GM13977 (cell line): Measurements from ENCODE around the gene TNIP1.

Experiments used
- DNase-seq: peaks from one replicate; pipeline ENCODE4 v3.0.0; 2012; ENCODE audit warnings: low spot score
- CTCF ChIP-seq: IDR thresholded peaks from 2 replicates; pipeline ENCODE4 v1.5.1; 2012; ENCODE audit warnings: mild to moderate bottlenecking, control low read depth; ENCODE audit not compliant: insufficient read depth; ENCODE audit errors: extremely low read depth, missing control alignments
- in situ Hi-C: fragments of 300-500 bp; cut with MboI; formaldehyde crosslinking; loops from one replicate; pipeline ENCODE4 v1.12.0; 2022; ENCODE audit warnings: low sequenced_read_pairs, low pct_unique_long_range_greater_than_20kb, mixed read lengths, inconsistent platforms; ENCODE audit not compliant: unreplicated experiment

The TNIP1 gene

GRCh38 chr5:151033217-151033934, 47.5 kb downstream of the TNIP1 start:
- TF ChIP-seq CTCF, result no peak
- in situ Hi-C loops, result no loop called here
- no peak for DNase-seq

- DNase-seq, result no peak
- TF ChIP-seq CTCF, result no peak
- in situ Hi-C loops, result no loop called here
Observed at GRCh38 chr5:151031554-151031953, 49.3 kb downstream of the TNIP1 start.

- no peak for TF ChIP-seq CTCF
- in situ Hi-C loops, result no loop called here
- DNase-seq, result no peak
Observed at GRCh38 chr5:151030379-151030778, 50.5 kb downstream of the TNIP1 start.

DNA sequence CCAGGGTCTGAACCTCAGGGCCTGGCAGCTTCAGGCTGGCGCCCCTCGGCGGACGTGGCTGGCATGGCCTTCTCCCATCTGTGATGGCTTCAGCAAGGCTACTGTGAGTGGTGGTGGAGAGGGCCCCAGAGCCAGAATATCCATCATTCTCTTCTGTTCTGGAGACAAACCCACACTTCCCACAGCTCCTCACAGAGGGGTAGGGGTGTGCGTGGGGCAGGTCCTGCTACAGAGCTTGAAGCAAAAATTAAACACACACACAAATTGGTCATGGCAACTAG, 50.8 kb downstream of the TNIP1 start:
- in situ Hi-C loops, result no loop called here
- DNase-seq, result no peak
- no peak for TF ChIP-seq CTCF

DNA sequence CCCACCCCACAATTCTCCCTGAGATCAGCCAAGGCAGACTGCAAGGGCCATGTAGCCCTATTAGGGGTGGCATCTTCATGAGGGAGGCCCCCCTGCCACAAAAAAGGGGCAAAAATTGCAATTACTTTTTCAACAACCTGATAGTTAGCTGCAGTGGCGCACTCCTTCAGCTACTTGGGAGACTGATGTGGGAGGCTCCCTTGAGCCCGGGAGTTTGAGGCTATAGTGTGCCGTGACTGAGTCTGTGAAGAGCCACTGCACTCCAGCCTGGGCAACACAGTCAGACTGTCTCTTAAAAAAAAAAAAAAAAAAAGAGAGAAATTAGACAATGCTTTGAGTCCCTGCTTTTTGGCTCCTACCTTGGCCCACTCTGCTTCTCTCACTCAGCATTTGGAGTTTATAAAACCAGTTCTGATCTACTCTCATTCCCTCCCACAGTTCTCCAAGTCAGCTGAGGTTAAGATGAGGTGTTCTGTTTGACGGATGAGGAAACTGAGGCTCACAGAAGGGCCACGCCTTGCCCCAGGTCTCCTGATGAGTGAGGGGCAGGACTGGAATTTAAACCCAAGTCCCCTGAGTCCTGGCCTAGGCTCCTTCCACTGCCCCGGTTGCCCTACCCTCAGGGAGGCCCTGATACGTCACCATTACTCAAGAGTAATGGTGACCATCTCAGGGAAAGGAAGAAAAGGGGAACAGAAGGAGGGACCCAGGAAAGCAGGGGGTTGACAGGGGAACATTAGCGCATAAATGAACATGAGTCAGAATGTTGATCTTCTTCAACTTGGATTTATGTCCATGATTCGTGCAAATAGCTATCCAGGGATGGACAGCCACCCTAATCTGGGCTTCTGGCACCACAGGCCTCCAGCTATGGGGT, 51.4 kb downstream of the TNIP1 start:
- in situ Hi-C loops, result no loop called here
- no peak for TF ChIP-seq CTCF
- no peak for DNase-seq

GRCh38 chr5:151028717-151029116, 52.1 kb downstream of the TNIP1 start:
- in situ Hi-C loops, result no loop called here
- no peak for TF ChIP-seq CTCF
- no peak for DNase-seq
